COLO668 (cell line): Measurements from ENCODE around the gene TMBIM1.
A peak's percentile ranks its signal among the peaks of the same experiment; 100 is the strongest.
"Not testable (repeated sequence)": the region's sequence is repeated elsewhere in the genome, so short reads cannot be mapped to it uniquely, and the experiment has no call there.

ENCODE experiments used
- DNase-seq: peaks from one replicate; lab custom pipeline; 2025; ENCODE audit not compliant: unreplicated experiment; lab: John Stamatoyannopoulos, UW

TMBIM1 gene

GRCh38 chr2:218291318-218292047 is 820 bp downstream of the TMBIM1 start:
- DNase-seq, result no peak

- DNase-seq, result no peak
Measured at GRCh38 chr2:218290316-218291261, 1.7 kb downstream of the TMBIM1 start.

GRCh38 chr2:218289639-218290315 is 2.5 kb downstream of the TMBIM1 start:
- DNase-seq, result no peak

GRCh38 chr2:218286570-218287459 is 5.5 kb downstream of the TMBIM1 start:
- DNase-seq, result no peak

- no peak for DNase-seq
Measured at GRCh38 chr2:218285604-218286003, 6.7 kb downstream of the TMBIM1 start.

- no peak for DNase-seq
Measured at GRCh38 chr2:218284106-218284811, 8.0 kb downstream of the TMBIM1 start.

- no peak for DNase-seq
Measured at GRCh38 chr2:218282173-218282991, 9.9 kb downstream of the TMBIM1 start.

GRCh38 chr2:218281449-218281848 is 10.9 kb downstream of the TMBIM1 start:
- no peak for DNase-seq

- no peak for DNase-seq
Measured at GRCh38 chr2:218280260-218280870, 11.9 kb downstream of the TMBIM1 start.

- DNase-seq, result no peak
Measured at GRCh38 chr2:218278531-218279360, 13.6 kb downstream of the TMBIM1 start.

- DNase-seq, result no peak
Measured at GRCh38 chr2:218277921-218278320, 14.4 kb downstream of the TMBIM1 start.

GRCh38 chr2:218276986-218277755 is 15.1 kb downstream of the TMBIM1 start:
- peak; percentile 9 for DNase-seq

GRCh38 chr2:218275371-218276072 is 16.8 kb downstream of the TMBIM1 start:
- no peak for DNase-seq

- DNase-seq, result no peak
Measured at GRCh38 chr2:218274586-218274985, 17.7 kb downstream of the TMBIM1 start.

- DNase-seq, result no peak
Measured at GRCh38 chr2:218273908-218274249, 18.4 kb downstream of the TMBIM1 start.

- DNase-seq, result not testable (repeated sequence)
Measured at GRCh38 chr2:218273214-218273907, 18.9 kb downstream of the TMBIM1 start.
